Activated CD4-positive, CD25-positive, alpha-beta regulatory T cell treated with anti-CD3 and anti-CD28 coated beads, Interleukin-2, amount 50 U/mL, for 24 hours (primary cell): Measurements from ENCODE around the gene ZNF197.
"Not testable (repeated sequence)": the region's sequence is repeated elsewhere in the genome, so short reads cannot be mapped to it uniquely, and the experiment has no call there.

Experiments
- ATAC-seq, 2 donors: fragments of 150-1000 bp; cut with Tn5 transposase; one replicate each; pipeline ENCODE4 v1.10.0; 2021; ENCODE audit warnings: mild to moderate bottlenecking in 1 of 2, moderate library complexity in 1 of 2

ZNF197 gene

GRCh38 chr3:44624749-44625480 lies at the start of gene ZNF197:
Gene ZNF197, plus strand, starts transcription at chr3:44625036. Its CDS starts 4,119 bp downstream, at chr3:44629155.
- ATAC-seq = peak; percentile 87 to 91

- no peak for ATAC-seq
Observed at GRCh38 chr3:44576613-44577012, 48.2 kb upstream of the ZNF197 start.

- ATAC-seq = not testable (repeated sequence)
Observed at GRCh38 chr3:44577354-44577952, 47.4 kb upstream of the ZNF197 start.

- not testable (repeated sequence) for ATAC-seq
Observed at GRCh38 chr3:44578316-44578715, 46.5 kb upstream of the ZNF197 start.

GRCh38 chr3:44578924-44579515 lies 45.8 kb upstream of the ZNF197 start:
- ATAC-seq = not testable (repeated sequence)

GRCh38 chr3:44579749-44580148 lies 45.1 kb upstream of the ZNF197 start:
- ATAC-seq = not testable (repeated sequence)

GRCh38 chr3:44580971-44581370 lies 43.9 kb upstream of the ZNF197 start:
- not testable (repeated sequence) for ATAC-seq

- ATAC-seq = peak in 1 of 2 donors; percentile 41
Observed at GRCh38 chr3:44584646-44585501, 40.0 kb upstream of the ZNF197 start, which contains the start of gene ZNF660. Gene ZNF660, plus strand, starts transcription at chr3:44584964. Its CDS starts 9,230 bp downstream, at chr3:44594194.

- no peak for ATAC-seq
Observed at GRCh38 chr3:44596621-44597020, 28.2 kb upstream of the ZNF197 start.

- no peak for ATAC-seq
Observed at GRCh38 chr3:44601749-44602148, 23.1 kb upstream of the ZNF197 start.

- ATAC-seq = no peak
Observed at GRCh38 chr3:44612678-44613077, 12.2 kb upstream of the ZNF197 start.

GRCh38 chr3:44628716-44629115 lies 3.9 kb downstream of the ZNF197 start:
- no peak for ATAC-seq

GRCh38 chr3:44632193-44632592 lies 7.4 kb downstream of the ZNF197 start:
- no peak for ATAC-seq

GRCh38 chr3:44642337-44642736 lies 17.5 kb downstream of the ZNF197 start:
- ATAC-seq = no peak

GRCh38 chr3:44643024-44643423 lies 18.2 kb downstream of the ZNF197 start:
- no peak for ATAC-seq

- no peak for ATAC-seq
Observed at GRCh38 chr3:44647771-44648170, 22.9 kb downstream of the ZNF197 start.

- peak; percentile 49 to 76 for ATAC-seq
Observed at GRCh38 chr3:44648564-44649229, 23.9 kb downstream of the ZNF197 start, which contains the start of gene ZNF35. Gene ZNF35, plus strand, starts transcription at chr3:44648732. Its CDS starts 2,336 bp downstream, at chr3:44651068.

GRCh38 chr3:44649709-44650108 lies 24.9 kb downstream of the ZNF197 start:
- no peak for ATAC-seq

GRCh38 chr3:44654039-44654438 lies 29.2 kb downstream of the ZNF197 start:
- no peak for ATAC-seq

- ATAC-seq = no peak
Observed at GRCh38 chr3:44659015-44659414, 34.2 kb downstream of the ZNF197 start.

GRCh38 chr3:44659434-44659833 lies 34.6 kb downstream of the ZNF197 start:
- no peak for ATAC-seq

GRCh38 chr3:44661189-44661588 lies 36.4 kb downstream of the ZNF197 start:
- no peak for ATAC-seq
